Gastrocnemius medialis (tissue), 4 donors: ENCODE measurements around the gene ZNF324.

ENCODE experiments used
- POLR2A ChIP-seq, 2 donors: fragments of 450-650 bp; IDR thresholded peaks; one replicate each; pipeline ENCODE4 v1.6.1; 2017; ENCODE audit warnings: antibody characterized with exemption in 2 of 2, mild to moderate bottlenecking in 2 of 2, moderate library complexity in 2 of 2
- TF ChIP-seq, protein P1 (sequence below), 5 experiments: fragments of 450-650 bp in 3 of 5; fragments of 200-600 bp in 2 of 5; sonication (generic) in 2 of 5; IDR thresholded peaks in 4 of 5; conservative IDR thresholded peaks in 1 of 5; 1 replicate in 4 of 5; 2 replicates in 1 of 5; pipeline ENCODE4 v1.5.1; 2016 to 2019; ENCODE audit warnings: antibody characterized with exemption in 5 of 5, mild to moderate bottlenecking in 3 of 5, moderate library complexity in 3 of 5

GRCh38 chr19:58510084-58510862 is 43.4 kb downstream of the ZNF324 start:
- TF ChIP-seq, protein P1, sequence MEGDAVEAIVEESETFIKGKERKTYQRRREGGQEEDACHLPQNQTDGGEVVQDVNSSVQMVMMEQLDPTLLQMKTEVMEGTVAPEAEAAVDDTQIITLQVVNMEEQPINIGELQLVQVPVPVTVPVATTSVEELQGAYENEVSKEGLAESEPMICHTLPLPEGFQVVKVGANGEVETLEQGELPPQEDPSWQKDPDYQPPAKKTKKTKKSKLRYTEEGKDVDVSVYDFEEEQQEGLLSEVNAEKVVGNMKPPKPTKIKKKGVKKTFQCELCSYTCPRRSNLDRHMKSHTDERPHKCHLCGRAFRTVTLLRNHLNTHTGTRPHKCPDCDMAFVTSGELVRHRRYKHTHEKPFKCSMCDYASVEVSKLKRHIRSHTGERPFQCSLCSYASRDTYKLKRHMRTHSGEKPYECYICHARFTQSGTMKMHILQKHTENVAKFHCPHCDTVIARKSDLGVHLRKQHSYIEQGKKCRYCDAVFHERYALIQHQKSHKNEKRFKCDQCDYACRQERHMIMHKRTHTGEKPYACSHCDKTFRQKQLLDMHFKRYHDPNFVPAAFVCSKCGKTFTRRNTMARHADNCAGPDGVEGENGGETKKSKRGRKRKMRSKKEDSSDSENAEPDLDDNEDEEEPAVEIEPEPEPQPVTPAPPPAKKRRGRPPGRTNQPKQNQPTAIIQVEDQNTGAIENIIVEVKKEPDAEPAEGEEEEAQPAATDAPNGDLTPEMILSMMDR (IDR thresholded peaks at IDR 0.05 in 4 of 5, conservative IDR thresholded peaks at IDR 0.05 in 1 of 5) = no peak
- TF ChIP-seq POLR2A (IDR thresholded peaks at IDR 0.05) = no peak
